Lung microvascular endothelial cell (primary cell): Measurements from ENCODE around the gene PRTG. TPM values are rescaled to one million over a fixed set of nuclear protein-coding genes. Genes with fewer than 3 reads are reported as not detected.
"Not testable (repeated sequence)": the region's sequence is repeated elsewhere in the genome, so short reads cannot be mapped to it uniquely, and the experiment has no call there.

ENCODE experiments used
- DNase-seq, 2 donors: peaks; one replicate each; pipeline versions ENCODE4 v3.0.0 to v3.0.0-alpha.2; 2010; ENCODE audit warnings: low read depth in 2 of 2
- total RNA-seq: library from RNA; depleted of rRNA; stranded (reverse); fragments of >200 nt; gene quantifications from 2 replicates; pipeline ENCODE4 v1.2.1, GENCODE V29; 2014

PRTG gene
- total RNA-seq, 1 donor from 2014 or later: 0.40 TPM

- DNase-seq: peak in 1 of 2 donors; percentile 2
These were observed 112.1 kb downstream of the PRTG start for GRCh38 chr15:55630858-55631257.

DNA sequence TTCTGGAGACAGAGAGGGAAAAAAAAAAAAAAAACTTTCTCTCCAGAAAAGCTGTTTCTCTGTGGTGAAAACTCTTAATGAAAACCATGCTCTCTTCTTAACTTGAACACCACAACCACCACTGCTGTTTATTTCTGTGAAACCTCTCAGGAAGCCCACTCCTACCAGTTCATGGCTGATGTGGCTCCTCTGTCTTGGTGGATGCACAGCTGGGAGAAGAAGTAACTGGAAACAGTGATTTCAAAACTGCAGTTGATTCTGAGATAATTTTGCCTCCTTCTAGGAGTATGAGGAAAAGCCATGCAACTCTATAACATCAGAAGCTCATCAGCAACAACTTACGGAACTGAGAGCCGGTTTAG is 114.6 kb downstream of the PRTG start:
- DNase-seq: no peak

DNA sequence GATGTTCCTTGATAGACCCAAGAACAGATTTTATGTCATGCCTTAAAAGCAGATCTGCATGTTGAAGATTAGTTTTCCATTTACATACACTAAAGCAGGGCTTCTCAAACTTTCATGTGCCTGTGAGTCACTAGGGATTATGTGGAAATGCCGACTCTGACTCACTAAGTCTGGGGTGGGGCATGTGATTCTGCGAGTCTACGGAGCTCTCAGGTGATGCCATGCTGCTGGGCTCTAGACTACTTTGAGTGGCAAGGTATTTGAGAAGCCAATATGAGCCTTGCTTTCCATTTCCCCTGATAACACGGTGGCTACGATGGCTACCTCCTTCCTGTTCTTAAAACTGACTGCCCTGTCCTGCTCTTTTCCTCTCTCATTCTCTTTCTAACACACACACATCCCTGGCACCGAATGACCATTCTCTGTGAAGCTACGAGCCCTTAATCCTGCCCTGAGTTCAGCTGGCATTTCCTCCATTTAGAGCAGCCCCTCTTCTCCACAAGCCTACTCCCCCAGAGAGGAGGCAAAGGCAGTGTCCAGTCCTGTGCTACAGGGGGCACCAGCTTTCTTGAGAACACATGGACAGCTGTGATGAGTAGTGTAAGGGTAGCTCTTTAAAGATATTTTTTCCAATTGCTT is 115.1 kb downstream of the PRTG start:
- peak; percentile 56 to 75 for DNase-seq

- DNase-seq: no peak
These were observed 123.2 kb downstream of the PRTG start for GRCh38 chr15:55619783-55620182.

DNA sequence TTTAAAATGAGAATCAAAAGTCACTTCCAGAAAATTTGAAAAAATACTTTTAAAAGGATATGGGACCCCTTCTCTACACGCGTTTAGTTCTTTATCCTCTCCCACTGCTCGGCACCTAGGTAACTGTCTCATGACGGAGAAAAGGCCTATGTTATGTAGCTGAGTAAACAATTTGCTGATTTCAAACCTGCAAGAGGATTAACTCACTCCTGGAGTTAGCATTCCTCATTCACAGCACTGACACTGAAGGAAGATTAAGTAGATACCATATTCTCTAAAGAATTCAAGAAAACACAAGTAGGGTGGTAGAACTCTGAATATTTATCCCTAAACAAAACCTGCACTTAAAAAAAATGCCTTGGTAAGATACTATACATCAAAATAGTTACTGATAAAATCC is 124.6 kb downstream of the PRTG start:
- DNase-seq: no peak

- DNase-seq: no peak
These were observed 127.5 kb downstream of the PRTG start for GRCh38 chr15:55615445-55615844.

GRCh38 chr15:55613727-55614126 is 129.2 kb downstream of the PRTG start:
- DNase-seq: no peak

- DNase-seq: no peak
These were observed 136.7 kb downstream of the PRTG start for GRCh38 chr15:55606214-55606613.

DNA sequence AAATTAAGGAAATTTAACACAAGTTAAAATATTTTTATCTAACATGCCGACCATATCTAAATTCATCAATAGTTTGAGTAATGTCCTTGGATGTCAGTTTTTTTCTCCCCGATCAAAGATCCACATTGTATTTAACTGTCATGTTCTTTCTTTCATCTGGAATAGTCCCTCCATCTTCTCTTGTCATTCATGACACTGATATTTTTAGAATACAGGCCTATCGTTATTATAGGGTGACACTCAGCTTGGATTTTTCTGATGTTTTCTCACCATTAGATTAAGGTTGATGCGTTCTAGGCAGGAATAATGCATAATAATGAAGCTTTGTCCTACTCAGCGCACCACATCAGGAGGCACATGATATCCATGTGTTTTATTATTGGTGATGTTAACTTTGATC is 141.6 kb downstream of the PRTG start:
- DNase-seq: no peak

DNA sequence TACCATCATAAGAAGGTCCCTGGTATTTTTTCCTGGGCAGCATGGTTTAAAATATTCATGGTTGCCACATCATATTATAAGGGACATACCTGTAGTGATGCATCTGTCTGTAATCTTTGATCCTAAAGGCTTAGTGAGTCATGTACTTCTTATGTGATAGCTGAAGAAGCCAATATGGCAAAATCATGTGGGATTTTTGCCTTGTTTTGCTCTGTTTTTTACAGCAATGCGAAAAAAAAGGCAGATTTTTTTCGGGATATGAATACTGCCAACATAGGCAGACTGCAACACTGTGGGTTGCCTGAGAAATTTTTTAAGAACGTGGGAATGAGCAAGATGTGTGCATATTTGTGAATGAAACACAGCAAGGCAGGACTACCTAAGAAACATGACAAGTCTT is 143.5 kb downstream of the PRTG start:
- no peak for DNase-seq

DNA sequence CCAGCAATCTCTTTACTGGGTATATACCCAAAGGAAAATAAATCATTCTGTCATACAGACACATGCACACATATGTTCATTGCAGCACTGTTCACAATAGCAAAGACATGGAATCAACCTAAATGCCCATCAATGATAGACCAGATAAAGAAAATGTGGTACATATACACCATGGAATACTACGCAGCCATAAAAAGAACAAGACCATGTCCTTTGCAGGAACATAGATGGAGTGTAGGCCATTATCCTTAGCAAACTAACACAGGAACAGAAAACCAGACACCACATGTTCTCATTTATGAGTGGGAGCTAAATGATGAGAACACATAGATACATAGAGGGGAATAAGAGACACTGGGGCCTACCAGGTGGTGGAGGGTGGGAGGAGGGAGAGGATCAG is 149.9 kb downstream of the PRTG start:
- DNase-seq: not testable (repeated sequence)

DNA sequence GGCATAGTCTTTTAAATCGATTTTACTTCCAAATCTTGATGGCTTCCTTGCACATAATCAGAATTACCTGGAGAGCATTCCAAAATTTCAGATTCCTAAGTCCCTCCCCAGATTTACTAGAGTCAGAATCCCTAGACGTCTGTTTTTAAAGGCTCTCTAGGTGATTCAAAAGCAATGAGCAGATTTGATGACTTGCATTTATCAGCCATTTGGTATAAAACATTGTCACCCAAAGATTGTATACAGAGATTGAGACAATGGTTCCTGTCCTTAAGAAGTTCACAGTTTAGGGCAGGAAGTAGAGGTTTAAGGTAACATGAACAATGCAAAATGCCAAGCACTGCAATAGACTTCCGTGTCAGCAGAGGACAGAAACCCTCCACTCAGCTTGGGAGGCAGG is 152.2 kb downstream of the PRTG start:
- DNase-seq: no peak

DNA sequence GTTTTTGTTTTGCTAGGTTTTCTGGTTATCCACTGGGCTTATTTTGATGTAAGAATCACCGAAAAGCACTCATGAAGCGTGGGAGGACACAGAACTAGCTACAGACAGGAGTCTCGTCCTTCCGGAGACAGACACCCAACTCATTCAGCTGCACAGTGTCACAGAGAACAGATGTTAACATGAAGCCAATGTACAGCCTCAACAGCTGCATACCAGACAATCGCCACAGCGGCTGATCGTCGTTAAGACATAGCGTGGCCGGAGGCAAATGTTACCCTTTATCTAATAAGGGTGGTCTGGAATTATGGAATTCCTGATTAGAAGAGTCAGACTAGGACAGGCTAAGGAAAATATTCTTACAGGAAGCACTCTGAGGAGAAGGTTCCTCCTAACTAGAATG is 153.7 kb downstream of the PRTG start:
- DNase-seq: no peak

GRCh38 chr15:55588815-55589115 is 154.2 kb downstream of the PRTG start:
- no peak for DNase-seq

DNA sequence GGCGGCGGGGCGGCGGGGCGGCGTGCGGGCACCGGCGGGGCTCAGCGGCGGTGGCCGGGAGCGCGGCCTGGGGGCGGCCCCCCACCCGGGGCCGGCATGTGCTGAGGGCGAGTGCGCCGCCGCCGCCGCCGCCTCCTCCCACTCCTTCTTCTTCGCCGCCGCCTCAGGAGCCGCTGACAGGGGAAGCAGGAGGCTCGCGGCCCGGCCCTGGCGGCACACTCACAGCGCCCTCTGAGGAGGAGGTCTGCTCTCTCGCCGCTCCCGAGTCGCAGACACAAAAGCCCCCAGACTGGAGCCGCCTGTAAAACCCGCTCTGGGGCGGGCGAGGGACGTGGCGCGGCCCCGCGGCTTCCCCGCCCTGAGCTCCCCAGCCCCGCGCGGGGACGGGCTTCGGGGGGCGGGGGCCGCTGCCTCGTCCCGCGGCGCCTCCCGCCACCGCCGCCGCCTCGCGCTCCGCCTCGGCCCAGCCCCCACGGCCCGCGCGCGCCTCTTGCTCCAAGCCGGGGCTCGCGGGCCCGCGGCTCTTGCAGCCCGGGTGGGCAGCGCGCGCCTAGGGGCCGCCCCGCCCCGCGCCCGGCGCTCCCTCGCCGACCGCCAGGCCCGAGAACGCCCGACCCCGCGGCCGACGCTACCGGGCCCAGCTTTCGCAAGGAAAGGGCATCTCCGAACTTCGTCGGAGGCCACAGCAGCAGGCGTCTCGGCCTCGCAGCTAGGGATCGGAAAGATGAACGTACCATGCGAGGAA is 154.7 kb downstream of the PRTG start, which contains the start of gene PYGO1:
PYGO1 (minus strand) TSS at position 276 of the 745 bp plus-strand sequence. CDS start 462 bp downstream, outside the sequence.
- DNase-seq: peak; percentile 14 to 51

DNA sequence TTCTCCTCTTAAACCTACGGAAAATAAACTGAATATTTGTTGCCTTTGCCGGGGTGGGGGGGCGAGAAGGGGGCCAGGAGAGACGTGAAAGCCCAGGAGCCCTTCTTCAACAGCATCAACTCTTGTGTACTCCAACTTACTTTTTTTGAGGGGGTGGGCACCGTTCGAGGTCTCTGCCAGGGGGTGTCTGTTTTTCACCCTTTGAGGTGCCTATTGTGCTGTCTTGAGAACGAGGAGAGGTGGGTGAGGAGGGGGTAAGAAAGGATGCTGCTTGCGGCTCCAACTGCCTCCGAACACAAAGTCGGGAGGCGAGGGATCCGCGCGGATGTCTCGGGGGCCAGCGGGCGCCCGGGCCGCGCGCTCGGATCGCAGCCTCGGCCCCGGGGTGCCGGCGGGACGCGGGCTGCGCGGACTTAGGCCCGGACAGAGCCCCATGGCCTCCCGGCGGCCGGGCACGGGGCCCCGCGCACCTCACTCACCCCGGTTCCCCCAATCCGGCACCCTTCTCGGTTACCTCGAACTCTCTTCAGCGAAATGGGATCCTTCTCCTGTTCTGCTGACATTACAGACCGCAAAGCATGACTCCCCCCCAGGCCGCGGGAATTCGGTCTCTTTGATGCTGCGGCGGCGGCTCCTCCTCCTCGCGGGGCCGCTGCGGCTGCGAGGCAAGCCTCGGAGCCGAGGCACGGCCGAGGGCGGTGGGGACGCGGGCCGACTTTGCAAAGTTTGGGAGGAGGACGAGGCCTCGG is 155.5 kb downstream of the PRTG start:
- peak; percentile 11 to 12 for DNase-seq

GRCh38 chr15:55586808-55587207 is 156.1 kb downstream of the PRTG start:
- no peak for DNase-seq

DNA sequence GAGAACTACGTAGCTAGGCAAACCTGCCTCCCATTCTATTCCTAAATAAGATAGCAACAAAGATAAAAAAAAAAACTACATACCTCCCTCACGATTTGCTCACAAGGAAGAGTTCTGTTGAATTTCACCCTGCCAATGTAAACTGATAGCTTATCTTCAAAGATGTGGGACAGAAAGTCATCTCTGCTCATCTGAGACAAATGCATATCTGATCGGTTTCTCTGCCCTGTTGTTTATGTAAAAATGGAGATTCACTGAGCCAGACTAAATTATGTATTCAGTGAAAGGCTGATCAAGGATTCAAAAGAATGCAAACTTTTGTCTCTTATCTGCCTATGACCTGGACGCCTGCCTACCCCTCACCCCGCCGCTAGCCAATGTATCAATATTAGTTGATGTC is 166.0 kb downstream of the PRTG start:
- no peak for DNase-seq

- no peak for DNase-seq
These were observed 168.9 kb downstream of the PRTG start for GRCh38 chr15:55574096-55574495.

GRCh38 chr15:55573224-55573623 is 169.7 kb downstream of the PRTG start:
- DNase-seq: no peak

GRCh38 chr15:55564347-55565145 is 178.4 kb downstream of the PRTG start:
- no peak for DNase-seq

- DNase-seq: no peak
These were observed 180.4 kb downstream of the PRTG start for GRCh38 chr15:55562601-55563000.
